Prostate gland (tissue), 2 donors: ENCODE results near the gene TNFSF18. TPM values are rescaled to one million over a fixed set of nuclear protein-coding genes. Genes with fewer than 3 reads are reported as not detected.

Experiments used
- DNase-seq: peaks from one replicate; pipeline ENCODE4 v3.0.0-alpha.2; 2019; ENCODE audit warnings: low spot score
- H3K27ac ChIP-seq, 2 donors: fragments of 200-600 bp; sonication (generic); 2 replicates each; pipeline ENCODE4 v1.5.1; 2017 to 2019
- H3K27me3 ChIP-seq: fragments of 200-600 bp; sonication (generic); replicated peaks from 2 replicates; pipeline ENCODE4 v1.5.1; 2019; ENCODE audit not compliant: insufficient read depth
- H3K36me3 ChIP-seq, 2 donors: fragments of 200-600 bp; sonication (generic); 1 replicate in 1 of 2; 2 replicates in 1 of 2; pipeline versions ENCODE4 v1.5.1 to v1.8.1; 2017 to 2019
- H3K4me1 ChIP-seq: fragments of 200-600 bp; sonication (generic); replicated peaks from 2 replicates; pipeline ENCODE4 v1.5.1; 2019
- H3K4me3 ChIP-seq, 2 donors: fragments of 200-600 bp; sonication (generic); 2 replicates each; pipeline ENCODE4 v1.5.1; 2017 to 2019
- H3K9me3 ChIP-seq: fragments of 200-600 bp; sonication (generic); 2 replicates; pipeline ENCODE4 v1.5.1; 2017
- CTCF ChIP-seq, 4 experiments: fragments of 200-600 bp in 2 of 4; fragments of 450-650 bp in 2 of 4; sonication (generic) in 2 of 4; IDR thresholded peaks; 1 replicate in 3 of 4; 2 replicates in 1 of 4; pipeline ENCODE4 v1.5.1; 2016 to 2019; ENCODE audit warnings: antibody characterized with exemption in 4 of 4, mild to moderate bottlenecking in 2 of 4, moderate library complexity in 2 of 4
- POLR2A ChIP-seq: fragments of 450-650 bp; IDR thresholded peaks from one replicate; pipeline ENCODE4 v1.6.1; 2016; ENCODE audit warnings: antibody characterized with exemption, mild to moderate bottlenecking
- POLR2AphosphoS5 ChIP-seq: sonication (generic); formaldehyde crosslinking; IDR thresholded peaks from one replicate; pipeline ENCODE4 v1.6.1; 2017; ENCODE audit warnings: antibody characterized with exemption
- WGBS: methylation state at CpG from one replicate; pipeline ENCODE4 v1.1.5; 2018; 5-methylcytosine and 5-hydroxymethylcytosine counted together
- intact Hi-C: fragments of 100-400 bp; cut with DNase I; formaldehyde crosslinking; loops from one replicate; pipeline ENCODE4 v1.14.2; 2022
- total RNA-seq, 2 donors: library from RNA; depleted of rRNA; stranded (reverse); fragments of >200 nt; gene quantifications; one replicate each; pipeline ENCODE4 v1.1.0, GENCODE V29; 2016

The TNFSF18 gene
- total RNA-seq, 2 donors from 2014 or later: not detected

- TF ChIP-seq POLR2A (no peak), CTCF (IDR thresholded peaks at IDR 0.05) (no peak), POLR2AphosphoS5 (no peak)
- DNase-seq: no peak
- no peaks in the 10 kb centered on the region for H3K27me3 ChIP-seq
- intact Hi-C loops: no loop called here
- H3K4me1 ChIP-seq: no peaks in the 10 kb centered on the region
- H3K9me3 ChIP-seq: no peaks in the 10 kb centered on the region
- H3K27ac ChIP-seq: no peak overlapping the region
- H3K36me3 ChIP-seq: no peaks in the 10 kb centered on the region
- WGBS: 95% methylated on average over 3 of the region's 3 CpGs
- H3K4me3 ChIP-seq: no peak overlapping the region
Measured at GRCh38 chr1:173023343-173023742, 27.4 kb downstream of the TNFSF18 start.

- DNase-seq: no peak
- no peaks in the 10 kb centered on the region for H3K36me3 ChIP-seq
- no peaks in the 10 kb centered on the region for H3K27me3 ChIP-seq
- TF ChIP-seq POLR2A: no peak
- H3K27ac ChIP-seq: no peak overlapping the region
- H3K4me1 ChIP-seq: no peaks in the 10 kb centered on the region
- WGBS: 72% methylated on average over 5 of the region's 5 CpGs
- no peak overlapping the region for H3K4me3 ChIP-seq
- intact Hi-C loops: no loop called here
- H3K9me3 ChIP-seq: no peaks in the 10 kb centered on the region
Measured at GRCh38 chr1:173020138-173020750, 30.5 kb downstream of the TNFSF18 start.

GRCh38 chr1:173017792-173018191 lies 32.9 kb downstream of the TNFSF18 start:
- TF ChIP-seq POLR2A: no peak
- no peak for TF ChIP-seq CTCF (IDR thresholded peaks at IDR 0.05)
- no peak for TF ChIP-seq POLR2AphosphoS5
- Histone ChIP-seq H3K27ac (no peak overlapping the region), H3K4me1 (no peaks in the 10 kb centered on the region), H3K27me3 (no peaks in the 10 kb centered on the region), H3K36me3 (no peaks in the 10 kb centered on the region), H3K4me3 (no peak overlapping the region), H3K9me3 (no peaks in the 10 kb centered on the region)
- intact Hi-C loops: no loop called here
- WGBS: 13% methylated on average over 4 of the region's 4 CpGs
- no peak for DNase-seq

GRCh38 chr1:173016419-173016818 lies 34.3 kb downstream of the TNFSF18 start:
- H3K4me1 ChIP-seq: no peaks in the 10 kb centered on the region
- no peaks in the 10 kb centered on the region for H3K27me3 ChIP-seq
- no peak overlapping the region for H3K4me3 ChIP-seq
- 67% methylated on average over 1 of the region's 1 CpG for WGBS
- H3K9me3 ChIP-seq: no peaks in the 10 kb centered on the region
- no peak overlapping the region for H3K27ac ChIP-seq
- H3K36me3 ChIP-seq: no peaks in the 10 kb centered on the region
- no peak for DNase-seq
- intact Hi-C loops: no loop called here
- TF ChIP-seq POLR2AphosphoS5: no peak
- no peak for TF ChIP-seq CTCF (IDR thresholded peaks at IDR 0.05)

GRCh38 chr1:173015629-173016028 lies 35.1 kb downstream of the TNFSF18 start:
- no peaks in the 10 kb centered on the region for H3K27me3 ChIP-seq
- H3K4me3 ChIP-seq: no peak overlapping the region
- TF ChIP-seq POLR2AphosphoS5 (no peak), CTCF (IDR thresholded peaks at IDR 0.05) (no peak), POLR2A (no peak)
- no peak overlapping the region for H3K27ac ChIP-seq
- no peaks in the 10 kb centered on the region for H3K4me1 ChIP-seq
- no peaks in the 10 kb centered on the region for H3K9me3 ChIP-seq
- DNase-seq: no peak
- 96% methylated on average over 1 of the region's 1 CpG for WGBS
- intact Hi-C loops: no loop called here
- H3K36me3 ChIP-seq: no peaks in the 10 kb centered on the region
